Measurements from ENCODE around the gene ABCA13.

ABCA13 gene

DNA sequence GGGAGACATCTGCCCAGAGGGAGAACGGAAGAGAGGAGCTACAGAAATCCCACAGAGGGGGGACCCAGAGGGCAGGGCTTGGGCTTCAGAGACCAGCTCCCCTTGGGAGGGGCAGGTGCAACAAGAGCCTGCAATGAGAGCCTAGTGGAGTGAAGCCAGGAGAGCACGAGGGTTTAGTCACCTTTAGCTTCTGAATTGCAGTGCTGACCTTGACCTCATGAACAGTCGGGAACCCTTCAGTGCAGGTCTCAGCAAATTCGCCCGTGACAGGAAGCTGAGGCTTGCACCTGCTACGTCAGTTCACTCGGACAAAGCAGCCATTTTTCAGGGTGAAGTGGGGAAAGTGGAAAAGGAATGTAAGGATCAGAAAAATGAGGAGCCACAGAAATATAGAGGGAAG lies 446.2 kb downstream of the ABCA13 start:
- no peak overlapping the region for H3K27ac Mint-ChIP-seq
- no peak overlapping the region for H3K4me3 Mint-ChIP-seq
- H3K9me3 Mint-ChIP-seq, result peaks cover 3% of the 10 kb centered on the region
- H3K4me1 Mint-ChIP-seq (ENCODE audit: low read depth), result peaks cover 3% of the 10 kb centered on the region
- H3K36me3 Mint-ChIP-seq (ENCODE audit: low read depth), result no peaks in the 10 kb centered on the region
- no peaks in the 10 kb centered on the region for H3K27me3 Mint-ChIP-seq (ENCODE audit: low read depth)

DNA sequence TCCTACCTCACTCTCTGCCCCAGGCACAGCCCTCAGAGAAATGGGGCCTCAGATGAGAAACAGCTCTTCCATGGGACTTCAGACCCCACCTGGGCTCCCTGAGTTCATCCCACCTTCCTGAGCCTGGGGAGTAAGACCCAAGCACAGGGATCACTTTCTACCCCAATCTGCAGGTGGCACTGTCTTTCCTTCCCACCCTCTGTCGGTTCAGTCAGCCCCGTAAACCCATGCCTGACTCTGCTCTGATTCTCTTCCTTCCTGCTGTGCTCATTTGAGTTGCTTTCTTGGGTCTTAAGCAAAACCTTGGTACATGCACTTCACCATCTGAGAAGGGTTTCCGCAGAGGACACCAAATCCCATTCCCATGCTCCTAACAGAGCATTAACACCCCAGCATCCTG lies 446.7 kb downstream of the ABCA13 start:
- Mint-ChIP-seq H3K36me3 (ENCODE audit: low read depth) (no peaks in the 10 kb centered on the region), H3K9me3 (peaks cover 3% of the 10 kb centered on the region), H3K4me3 (no peak overlapping the region), H3K27me3 (ENCODE audit: low read depth) (no peaks in the 10 kb centered on the region), H3K4me1 (ENCODE audit: low read depth) (peaks cover 3% of the 10 kb centered on the region), H3K27ac (no peak overlapping the region)

DNA sequence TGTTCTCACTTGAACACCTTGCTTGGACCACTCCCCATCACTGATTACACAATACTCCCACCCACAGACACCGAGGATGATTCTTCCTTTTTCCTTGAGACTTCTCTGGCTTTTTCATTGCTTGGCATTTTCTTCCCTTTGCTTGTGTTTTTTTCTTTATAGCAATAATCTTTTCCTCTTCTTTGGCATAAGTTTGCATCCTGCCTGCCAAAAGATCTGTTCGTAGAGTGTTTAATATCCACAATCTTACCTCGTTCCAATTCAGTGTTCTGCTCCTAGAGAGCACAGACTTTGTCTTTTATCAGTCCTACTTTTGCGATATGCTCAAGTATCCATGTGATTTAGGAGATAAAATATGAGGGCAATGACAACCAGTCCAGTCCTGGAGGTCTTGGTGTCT lies 449.8 kb downstream of the ABCA13 start:
- no peaks in the 10 kb centered on the region for H3K27me3 Mint-ChIP-seq (ENCODE audit: low read depth)
- no peak overlapping the region for H3K27ac Mint-ChIP-seq
- peaks cover 3% of the 10 kb centered on the region for H3K9me3 Mint-ChIP-seq
- H3K4me1 Mint-ChIP-seq (ENCODE audit: low read depth), result peaks cover 3% of the 10 kb centered on the region
- no peak overlapping the region for H3K4me3 Mint-ChIP-seq
- H3K36me3 Mint-ChIP-seq (ENCODE audit: low read depth), result no peaks in the 10 kb centered on the region

DNA sequence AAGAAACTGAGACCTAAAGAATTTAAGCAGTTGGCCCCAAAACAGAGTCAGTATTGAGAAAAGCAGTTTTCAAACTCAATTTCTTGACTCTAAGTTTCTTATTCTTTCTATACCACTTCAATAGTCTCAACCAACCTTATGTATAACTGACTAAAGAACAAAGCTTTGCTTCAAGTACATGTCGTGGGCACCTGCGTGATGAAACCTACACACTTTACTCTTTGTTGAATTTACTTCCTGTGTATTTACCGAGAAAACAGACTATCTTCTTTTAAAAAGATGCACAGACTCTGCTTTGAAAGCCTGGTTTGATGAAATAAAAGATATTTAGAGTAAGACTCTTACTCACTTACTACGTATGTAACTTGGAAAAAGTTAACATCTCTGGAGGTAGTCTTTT lies 455.9 kb downstream of the ABCA13 start:
- no peaks in the 10 kb centered on the region for H3K27me3 Mint-ChIP-seq (ENCODE audit: low read depth)
- peak overlapping the region; percentile 45 for H3K27ac Mint-ChIP-seq
- H3K4me3 Mint-ChIP-seq, result no peak overlapping the region
- peaks cover 4% of the 10 kb centered on the region for H3K36me3 Mint-ChIP-seq (ENCODE audit: low read depth)
- H3K4me1 Mint-ChIP-seq (ENCODE audit: low read depth), result peaks cover 2% of the 10 kb centered on the region
- H3K9me3 Mint-ChIP-seq, result no peaks in the 10 kb centered on the region

DNA sequence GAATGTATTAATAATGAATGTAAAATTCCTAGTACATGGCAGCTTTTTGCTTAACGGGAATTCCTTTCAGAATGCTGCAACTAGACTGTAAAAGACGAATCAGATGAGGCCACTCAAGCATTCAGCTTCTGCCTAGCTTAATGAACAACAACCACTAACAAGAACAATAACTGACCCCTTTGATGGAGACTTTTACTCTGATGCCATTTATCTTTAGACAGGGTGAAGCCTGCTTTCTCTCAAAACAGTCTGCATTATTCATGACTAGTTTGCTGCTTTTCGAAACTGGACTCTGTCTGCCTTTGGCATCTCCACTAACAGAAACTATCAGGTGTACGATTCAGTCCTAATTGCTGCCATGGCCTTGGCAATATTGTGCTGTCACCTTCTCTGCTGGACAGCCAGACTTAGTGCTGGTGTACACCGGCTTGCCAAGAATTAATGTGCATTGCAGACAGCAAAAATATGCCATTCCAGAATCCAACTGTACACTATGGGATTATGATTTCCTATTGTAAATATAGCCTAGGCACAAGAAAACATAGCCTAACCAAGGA lies 457.6 kb downstream of the ABCA13 start:
- peaks cover 4% of the 10 kb centered on the region for H3K36me3 Mint-ChIP-seq (ENCODE audit: low read depth)
- no peak overlapping the region for H3K27ac Mint-ChIP-seq
- peaks cover 2% of the 10 kb centered on the region for H3K4me1 Mint-ChIP-seq (ENCODE audit: low read depth)
- no peaks in the 10 kb centered on the region for H3K27me3 Mint-ChIP-seq (ENCODE audit: low read depth)
- no peak overlapping the region for H3K4me3 Mint-ChIP-seq
- H3K9me3 Mint-ChIP-seq, result no peaks in the 10 kb centered on the region

DNA sequence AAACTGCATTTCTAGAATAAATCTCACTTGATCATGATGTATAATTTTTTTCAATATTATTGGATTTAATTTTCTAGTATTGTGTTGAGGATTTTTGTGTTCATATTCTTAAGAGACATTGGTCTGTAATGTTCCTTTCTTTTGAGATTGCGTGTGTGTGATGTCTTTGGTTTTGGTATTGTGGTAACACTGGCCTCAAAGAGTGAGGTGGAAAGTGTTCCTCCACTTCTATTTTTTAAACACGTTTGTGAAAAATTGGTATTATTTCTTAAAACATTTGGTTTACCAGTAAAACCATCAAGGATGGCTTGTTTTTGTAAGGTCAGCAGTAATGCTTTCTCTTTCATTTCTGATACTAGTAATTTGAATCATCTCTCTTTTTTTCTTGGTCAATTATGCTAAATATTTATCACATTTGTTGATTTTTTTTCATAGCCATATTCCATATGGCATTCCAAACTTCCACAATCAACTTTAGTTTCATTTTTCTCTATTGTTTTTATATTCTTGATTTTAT lies 462.9 kb downstream of the ABCA13 start:
- Mint-ChIP-seq H3K27ac (peak overlapping the region; percentile 57), H3K4me3 (no peak overlapping the region), H3K27me3 (ENCODE audit: low read depth) (no peaks in the 10 kb centered on the region), H3K4me1 (ENCODE audit: low read depth) (peaks cover 19% of the 10 kb centered on the region), H3K36me3 (ENCODE audit: low read depth) (peaks cover 4% of the 10 kb centered on the region), H3K9me3 (no peaks in the 10 kb centered on the region)

DNA sequence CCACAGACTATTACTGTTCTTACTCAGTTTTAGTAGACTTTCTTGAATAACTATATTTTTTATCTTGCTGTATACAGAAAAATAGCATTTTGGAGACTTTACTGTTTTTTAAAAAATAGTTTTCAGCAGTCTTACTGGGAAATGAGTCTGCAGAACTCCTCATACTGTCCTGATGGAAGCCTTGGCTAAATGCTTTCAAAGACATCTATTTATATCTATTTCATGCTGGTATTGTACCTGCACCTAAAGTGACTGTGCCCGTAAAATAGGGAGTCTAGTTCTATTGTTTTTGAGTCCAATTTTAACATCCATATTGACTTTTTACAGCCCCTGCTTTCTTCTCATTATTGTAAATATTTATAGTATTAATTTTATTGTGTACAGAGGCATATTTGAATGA lies 464.5 kb downstream of the ABCA13 start:
- H3K27ac Mint-ChIP-seq, result no peak overlapping the region
- H3K4me1 Mint-ChIP-seq (ENCODE audit: low read depth), result peaks cover 19% of the 10 kb centered on the region
- H3K36me3 Mint-ChIP-seq (ENCODE audit: low read depth), result peaks cover 1% of the 10 kb centered on the region
- no peaks in the 10 kb centered on the region for H3K9me3 Mint-ChIP-seq
- no peaks in the 10 kb centered on the region for H3K27me3 Mint-ChIP-seq (ENCODE audit: low read depth)
- H3K4me3 Mint-ChIP-seq, result no peak overlapping the region

DNA sequence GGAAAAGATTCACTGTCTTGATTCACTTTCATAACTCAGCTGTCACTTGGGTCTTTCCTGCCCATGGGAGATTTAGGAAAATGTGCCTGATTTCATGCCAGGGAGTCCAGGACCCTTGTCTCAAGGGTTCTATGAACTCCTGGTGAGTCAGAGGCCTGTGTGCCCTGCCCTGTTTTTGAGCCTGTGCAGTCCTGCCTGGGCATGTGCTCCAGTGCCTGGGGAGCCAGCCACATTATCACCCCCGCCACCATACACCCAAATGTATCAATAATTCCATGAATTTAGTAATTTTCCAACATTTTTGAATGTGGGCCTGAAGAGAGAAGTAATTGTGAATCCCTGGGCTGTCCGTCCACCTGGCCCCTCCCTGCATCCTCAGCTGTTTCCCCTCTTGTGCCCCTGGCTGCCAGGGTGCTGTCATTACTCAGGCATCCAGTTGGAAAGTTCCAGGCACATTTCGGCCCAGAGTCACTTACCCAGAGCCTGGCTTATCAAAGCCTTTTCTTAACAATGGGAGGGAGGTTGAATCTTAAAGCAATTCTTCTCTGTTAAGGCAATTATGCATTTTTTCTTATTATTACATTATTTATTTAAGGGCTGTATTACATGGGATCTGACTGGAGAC lies 465.2 kb downstream of the ABCA13 start:
- H3K36me3 Mint-ChIP-seq (ENCODE audit: low read depth), result no peaks in the 10 kb centered on the region
- peaks cover 19% of the 10 kb centered on the region for H3K4me1 Mint-ChIP-seq (ENCODE audit: low read depth)
- H3K9me3 Mint-ChIP-seq, result no peaks in the 10 kb centered on the region
- no peaks in the 10 kb centered on the region for H3K27me3 Mint-ChIP-seq (ENCODE audit: low read depth)
- H3K4me3 Mint-ChIP-seq, result no peak overlapping the region
- H3K27ac Mint-ChIP-seq, result no peak overlapping the region

DNA sequence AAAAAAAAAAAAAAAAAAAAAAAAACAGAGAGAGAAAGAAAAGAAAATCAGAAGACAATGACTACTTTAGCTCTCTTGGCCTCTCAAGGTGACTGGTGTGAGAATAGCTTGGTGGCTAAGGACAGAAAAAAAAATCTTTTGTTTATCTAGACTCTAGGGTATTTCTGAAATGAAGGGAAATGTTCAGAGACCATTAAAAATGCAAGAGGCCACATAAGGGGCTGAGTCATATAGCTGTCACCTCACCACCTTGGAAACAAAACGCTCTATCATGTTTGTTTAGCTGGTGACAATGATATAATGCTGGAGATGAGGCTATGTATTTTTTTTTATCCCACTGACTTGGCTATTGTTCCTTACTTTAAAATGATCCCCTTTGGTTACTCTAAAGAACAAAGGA lies 466.1 kb downstream of the ABCA13 start:
- peak overlapping the region; percentile 31 for H3K27ac Mint-ChIP-seq
- no peaks in the 10 kb centered on the region for H3K9me3 Mint-ChIP-seq
- no peak overlapping the region for H3K4me3 Mint-ChIP-seq
- peaks cover 19% of the 10 kb centered on the region for H3K4me1 Mint-ChIP-seq (ENCODE audit: low read depth)
- H3K27me3 Mint-ChIP-seq (ENCODE audit: low read depth), result no peaks in the 10 kb centered on the region
- no peaks in the 10 kb centered on the region for H3K36me3 Mint-ChIP-seq (ENCODE audit: low read depth)

DNA sequence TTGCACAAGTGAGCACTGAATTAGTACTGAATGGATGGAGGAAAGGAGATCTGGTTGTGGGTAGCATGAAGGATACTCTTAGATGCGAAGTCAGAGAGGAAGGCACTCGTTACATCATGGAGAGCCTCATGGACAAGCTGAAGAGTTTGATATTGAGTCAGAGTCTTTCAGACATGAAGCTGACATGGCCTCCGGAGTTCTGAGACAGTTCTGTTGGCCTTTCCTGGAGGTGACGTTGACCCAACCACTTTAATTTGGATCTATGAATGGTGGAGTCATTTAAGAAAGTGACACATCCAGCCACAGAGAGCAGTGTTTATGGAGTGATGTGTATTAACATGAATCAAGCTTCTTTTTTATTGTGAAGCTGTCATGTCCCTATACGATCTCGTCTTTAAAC lies 466.8 kb downstream of the ABCA13 start:
- no peaks in the 10 kb centered on the region for H3K27me3 Mint-ChIP-seq (ENCODE audit: low read depth)
- H3K4me1 Mint-ChIP-seq (ENCODE audit: low read depth), result peaks cover 19% of the 10 kb centered on the region
- no peak overlapping the region for H3K4me3 Mint-ChIP-seq
- no peak overlapping the region for H3K27ac Mint-ChIP-seq
- no peaks in the 10 kb centered on the region for H3K9me3 Mint-ChIP-seq
- H3K36me3 Mint-ChIP-seq (ENCODE audit: low read depth), result no peaks in the 10 kb centered on the region

DNA sequence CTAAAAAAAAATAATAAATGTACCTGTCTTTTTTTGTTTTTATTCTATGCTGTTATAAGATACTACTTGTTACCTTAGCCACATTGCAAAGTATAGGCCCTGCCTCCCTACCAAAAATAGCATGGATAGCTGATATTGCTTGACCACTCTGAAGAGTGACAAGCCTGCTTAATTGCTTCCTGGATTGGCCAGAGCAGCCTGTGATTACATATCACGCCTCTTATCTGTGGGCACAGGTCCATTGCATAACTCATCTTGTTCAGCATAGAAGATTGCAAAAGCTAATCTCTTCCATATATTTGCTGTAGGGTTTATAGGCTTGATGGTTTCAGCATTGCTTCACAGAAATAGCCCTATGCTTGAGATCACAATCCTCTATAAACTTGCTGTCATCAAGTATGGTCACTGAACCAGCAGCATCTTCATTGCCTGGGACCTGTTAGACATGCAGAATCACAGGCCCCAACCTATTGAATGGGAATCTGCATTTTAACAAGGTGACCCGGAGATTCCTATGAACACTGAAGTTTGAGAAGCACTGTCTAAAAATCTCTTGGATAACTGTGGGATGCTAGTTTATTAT lies 472.3 kb downstream of the ABCA13 start:
- H3K9me3 Mint-ChIP-seq, result no peaks in the 10 kb centered on the region
- H3K4me1 Mint-ChIP-seq (ENCODE audit: low read depth), result no peaks in the 10 kb centered on the region
- no peaks in the 10 kb centered on the region for H3K36me3 Mint-ChIP-seq (ENCODE audit: low read depth)

DNA sequence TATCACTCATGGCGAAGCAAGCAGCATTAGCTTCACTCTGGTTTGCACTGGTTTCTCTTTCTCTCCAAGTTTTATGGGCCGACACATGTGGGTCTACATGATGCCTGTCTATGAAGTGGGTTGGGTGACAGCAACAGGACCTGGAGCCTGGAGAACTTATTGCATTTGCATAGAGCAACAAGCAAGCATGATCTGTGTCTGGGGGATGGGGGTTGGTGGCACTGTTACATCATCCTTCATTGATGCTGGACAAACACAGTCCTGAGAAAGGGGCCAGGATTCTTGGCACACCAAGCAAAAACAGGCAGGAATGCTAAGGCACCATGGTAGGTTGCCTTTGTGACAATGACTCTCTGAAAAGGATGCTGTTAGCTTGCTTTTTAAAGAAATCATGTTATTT lies 486.9 kb downstream of the ABCA13 start:
- no peaks in the 10 kb centered on the region for H3K36me3 Mint-ChIP-seq (ENCODE audit: low read depth)
- no peak overlapping the region for H3K27ac Mint-ChIP-seq
- peaks cover 7% of the 10 kb centered on the region for H3K9me3 Mint-ChIP-seq
- H3K4me1 Mint-ChIP-seq (ENCODE audit: low read depth), result no peaks in the 10 kb centered on the region
- H3K4me3 Mint-ChIP-seq, result no peak overlapping the region
- H3K27me3 Mint-ChIP-seq (ENCODE audit: low read depth), result no peaks in the 10 kb centered on the region

More for the DNA sequence above, 472.3 kb downstream of the ABCA13 start:
- H3K4me3 Mint-ChIP-seq, result no peak overlapping the region
- no peaks in the 10 kb centered on the region for H3K27me3 Mint-ChIP-seq (ENCODE audit: low read depth)
- no peak overlapping the region for H3K27ac Mint-ChIP-seq

DNA sequence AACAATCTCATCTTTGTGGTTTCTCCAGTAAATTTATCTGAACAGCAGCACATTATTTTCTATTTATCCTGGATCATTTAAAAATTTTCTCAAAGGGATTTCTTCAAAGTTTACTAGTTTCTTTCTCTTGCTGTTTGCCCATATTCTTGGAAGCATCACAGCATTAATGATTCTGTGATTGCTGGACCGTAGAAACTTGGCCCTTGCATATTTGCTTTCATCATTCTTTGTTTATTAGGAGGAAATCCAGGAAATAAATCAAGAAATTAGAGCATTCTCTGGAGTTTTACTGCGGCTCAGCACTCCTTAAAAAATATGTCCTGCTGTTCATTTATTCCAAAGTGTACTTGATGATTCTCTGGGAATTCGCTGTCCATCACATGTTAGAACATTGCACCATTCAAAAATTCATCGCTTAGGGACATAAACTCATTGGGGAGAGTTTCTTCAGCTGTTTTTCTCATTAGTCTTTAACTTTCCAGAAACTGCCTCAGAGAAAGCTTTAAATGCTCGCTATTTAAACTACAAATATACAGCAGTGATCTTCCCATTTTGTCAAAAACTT lies 489.1 kb downstream of the ABCA13 start:
- no peak overlapping the region for H3K27ac Mint-ChIP-seq
- no peaks in the 10 kb centered on the region for H3K4me1 Mint-ChIP-seq (ENCODE audit: low read depth)
- no peaks in the 10 kb centered on the region for H3K36me3 Mint-ChIP-seq (ENCODE audit: low read depth)
- no peaks in the 10 kb centered on the region for H3K9me3 Mint-ChIP-seq
- H3K27me3 Mint-ChIP-seq (ENCODE audit: low read depth), result no peaks in the 10 kb centered on the region
- no peak overlapping the region for H3K4me3 Mint-ChIP-seq

DNA sequence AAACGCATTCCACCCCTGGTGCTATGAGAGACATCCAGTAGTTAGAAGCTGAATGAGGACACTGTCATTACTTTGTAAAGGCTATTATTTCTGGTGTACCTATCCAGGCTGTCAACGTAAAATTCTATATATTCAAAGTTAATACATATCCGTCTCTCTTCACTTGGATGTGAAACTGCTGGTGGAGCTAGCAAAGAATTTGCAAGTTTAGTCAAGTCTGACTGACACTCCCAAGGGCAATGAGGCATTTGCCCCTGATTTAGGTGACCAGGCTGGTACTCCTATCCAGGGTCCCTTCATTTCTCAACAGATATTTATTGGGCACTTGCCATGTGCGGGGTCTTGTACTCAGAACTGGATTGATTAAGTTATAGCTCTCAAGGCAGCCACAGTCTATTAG lies 493.0 kb downstream of the ABCA13 start:
- no peaks in the 10 kb centered on the region for H3K36me3 Mint-ChIP-seq (ENCODE audit: low read depth)
- no peak overlapping the region for H3K4me3 Mint-ChIP-seq
- no peaks in the 10 kb centered on the region for H3K4me1 Mint-ChIP-seq (ENCODE audit: low read depth)
- H3K27me3 Mint-ChIP-seq (ENCODE audit: low read depth), result no peaks in the 10 kb centered on the region
- no peaks in the 10 kb centered on the region for H3K9me3 Mint-ChIP-seq
- no peak overlapping the region for H3K27ac Mint-ChIP-seq

Measured in T-helper 1 cell treated with Interleukin-12 subunit alpha and Interleukin-12 subunit beta and Interleukin-4 antibody, amounts not matched to agents 30 μg/mL and 1 μg/mL, for 36 hours (primary cell).